GM12873 (cell line): ENCODE measurements around the gene MLLT3.

Source experiments
- CTCF ChIP-seq: IDR thresholded peaks from 2 replicates; pipeline ENCODE4 v1.5.1; 2012; ENCODE audit warnings: low read depth, mild to moderate bottlenecking, moderate library complexity, low read length, control low read depth; ENCODE audit not compliant: insufficient read depth; ENCODE audit errors: missing control alignments

The MLLT3 gene

GRCh38 chr9:20624201-20625002, 2.1 kb upstream of the MLLT3 start:
- TF ChIP-seq CTCF: peak; percentile 69

DNA sequence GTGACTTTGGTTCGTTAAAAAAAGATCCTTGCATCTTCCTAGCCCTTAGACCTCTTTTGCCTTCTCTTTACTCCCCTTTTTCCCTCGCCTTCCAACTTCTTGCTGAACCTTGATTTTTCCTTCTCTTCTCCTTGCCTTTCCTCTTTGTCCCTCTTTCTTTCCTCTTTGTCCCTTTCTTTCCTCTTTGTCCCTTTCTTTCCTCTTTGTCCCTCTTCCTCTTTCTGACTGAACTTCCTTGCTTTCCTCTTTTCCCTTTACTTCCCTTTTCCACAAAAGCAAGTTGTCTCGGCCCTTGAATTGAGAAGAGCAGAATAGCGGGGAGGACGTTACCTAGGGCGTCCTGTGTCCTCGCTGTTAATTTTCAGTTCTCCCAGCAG, 1.4 kb upstream of the MLLT3 start:
- TF ChIP-seq CTCF: no peak

GRCh38 chr9:20623021-20623747, 885 bp upstream of the MLLT3 start:
- TF ChIP-seq CTCF: peak; percentile 6

DNA sequence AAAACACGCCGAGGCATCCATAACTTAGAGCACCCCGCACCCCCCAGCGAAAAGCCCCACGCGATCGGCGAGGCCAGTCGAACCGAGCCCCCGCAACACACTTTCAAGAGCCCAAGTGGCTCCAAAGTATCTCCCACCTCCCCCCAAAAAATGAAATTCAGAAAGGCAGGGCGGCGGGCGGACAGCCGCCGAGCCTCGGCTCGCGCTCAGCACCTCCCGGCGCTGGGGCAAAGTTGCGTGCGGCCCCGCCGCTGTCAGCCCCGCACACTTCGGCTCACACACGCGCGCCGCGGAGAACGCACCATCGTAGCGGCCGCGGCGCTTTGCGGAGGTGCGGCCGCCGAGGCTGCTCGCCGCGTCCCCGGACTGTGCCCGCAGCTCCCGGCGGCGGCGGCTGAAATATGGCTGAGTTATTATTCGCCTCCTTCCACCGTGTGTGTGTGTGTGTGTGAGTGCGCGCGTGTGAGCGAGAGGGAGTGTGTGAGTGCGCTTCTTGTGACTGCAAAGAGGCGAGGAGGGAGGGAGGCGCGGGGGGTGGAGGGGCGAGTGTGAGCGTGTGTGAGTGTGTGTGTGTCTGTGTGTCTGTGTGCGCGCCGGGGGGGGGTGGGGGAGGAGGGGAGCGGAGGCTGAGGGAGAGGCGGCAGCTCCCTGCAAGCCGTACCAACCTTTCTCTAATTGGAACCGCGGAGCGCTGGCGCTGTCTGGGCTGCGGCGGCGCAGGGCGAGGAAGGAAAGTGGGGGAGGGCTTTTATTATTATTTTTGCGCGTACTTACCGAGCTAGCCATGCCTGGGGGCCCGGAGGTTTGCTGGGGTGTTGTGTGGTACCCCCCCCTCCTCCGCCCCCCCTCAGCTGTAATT, 599 bp downstream of the MLLT3 start:
- TF ChIP-seq CTCF: no peak

DNA sequence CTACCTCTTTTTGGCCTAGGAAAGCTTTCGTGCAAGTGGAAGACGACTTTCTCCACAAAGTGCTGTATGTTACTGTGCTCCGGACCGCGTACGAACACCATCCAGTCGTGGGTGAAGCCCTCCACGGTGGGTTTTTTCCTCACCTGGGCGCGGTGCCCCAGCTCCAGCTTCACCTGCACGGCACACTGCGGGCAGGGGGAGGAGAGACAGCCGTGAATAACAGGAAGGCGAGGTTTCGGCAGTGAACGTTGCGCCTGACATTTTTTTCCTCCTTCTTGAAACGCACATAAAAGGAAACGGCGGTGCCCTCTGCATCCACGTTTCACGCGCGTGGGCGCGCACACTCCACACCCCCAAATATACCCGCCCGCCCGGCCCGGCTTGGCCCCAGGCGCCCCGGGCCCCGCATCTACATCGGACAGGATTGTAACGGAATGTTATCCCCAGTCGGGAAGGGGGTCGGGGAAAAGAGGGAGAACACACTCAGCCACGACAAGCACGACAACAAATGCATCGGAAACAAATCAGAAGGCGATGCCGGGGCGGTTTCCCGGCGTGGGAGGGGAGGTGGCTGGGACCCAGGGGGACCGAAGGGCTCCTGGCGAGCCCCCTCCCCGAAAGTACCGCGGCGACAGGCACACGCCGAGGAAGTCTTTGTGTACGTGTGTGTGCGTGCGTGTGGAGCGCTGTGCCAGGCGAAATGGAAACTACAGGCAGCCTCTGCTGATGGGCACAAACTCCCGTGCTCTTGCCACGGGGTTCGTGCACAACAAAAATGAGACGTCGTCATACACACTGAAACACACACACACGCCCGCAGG, 1.4 kb downstream of the MLLT3 start:
- TF ChIP-seq CTCF: no peak

- no peak for TF ChIP-seq CTCF
Observed at GRCh38 chr9:20619487-20620200, 2.7 kb downstream of the MLLT3 start.
